GM12874 (cell line): Measurements from ENCODE around the gene TNNI3K.

ENCODE experiments used
- CTCF ChIP-seq: IDR thresholded peaks from 2 replicates; pipeline ENCODE4 v1.5.1; 2011; ENCODE audit warnings: low read depth, mild to moderate bottlenecking, control low read depth, low read length, moderate library complexity; ENCODE audit not compliant: insufficient read depth

The TNNI3K gene

GRCh38 chr1:74512170-74512915, 277.2 kb downstream of the TNNI3K start, which contains the start of gene LRRC53:
Gene LRRC53 (minus strand): TSS chr1:74512611. CDS start chr1:74483349, 29,262 bp downstream.
- TF ChIP-seq CTCF, result no peak

GRCh38 chr1:74513411-74514300, 278.5 kb downstream of the TNNI3K start:
- TF ChIP-seq CTCF, result no peak

GRCh38 chr1:74517599-74518051, 282.4 kb downstream of the TNNI3K start:
- TF ChIP-seq CTCF, result no peak

GRCh38 chr1:74522148-74522547, 287.0 kb downstream of the TNNI3K start:
- TF ChIP-seq CTCF, result no peak

GRCh38 chr1:74523873-74524480, 288.8 kb downstream of the TNNI3K start:
- TF ChIP-seq CTCF, result no peak

- no peak for TF ChIP-seq CTCF
Observed at GRCh38 chr1:74526708-74527107, 291.5 kb downstream of the TNNI3K start.

GRCh38 chr1:74528123-74528522, 292.9 kb downstream of the TNNI3K start:
- TF ChIP-seq CTCF, result no peak
